ENCODE results near the gene ATP11A. TPM values are rescaled to one million over a fixed set of nuclear protein-coding genes. Genes with fewer than 3 reads are reported as not detected.

ATP11A gene
- total RNA-seq, 1 experiment from 2014 or later: 65.3 TPM

- Histone ChIP-seq H3K56ac (ENCODE audit: insufficient read length, low read depth, low read length) (no peak overlapping the region), H3K4me1 (ENCODE audit: insufficient read depth, low read length) (peaks cover 13% of the 10 kb centered on the region)
- 100% methylated on average over 1 of the region's 20 CpGs for WGBS (ENCODE audit: extremely low coverage, insufficient read length, low lambda C conversion rate)
These were observed 42.1 kb downstream of the ATP11A start for GRCh38 chr13:112731667-112732616.

More at GRCh38 chr13:112731667-112732616, 42.1 kb downstream of the ATP11A start:
- H3K4me1 Mint-ChIP-seq: peaks cover 81 to 91% of the 10 kb centered on the region in 2 experiments
- H3K9ac ChIP-seq (ENCODE audit: extremely low read depth, insufficient read length, low read length): no peak overlapping the region
- H4K5ac ChIP-seq (ENCODE audit: insufficient read length, low read depth, low read length): no peak overlapping the region
- TF ChIP-seq, protein P1, sequence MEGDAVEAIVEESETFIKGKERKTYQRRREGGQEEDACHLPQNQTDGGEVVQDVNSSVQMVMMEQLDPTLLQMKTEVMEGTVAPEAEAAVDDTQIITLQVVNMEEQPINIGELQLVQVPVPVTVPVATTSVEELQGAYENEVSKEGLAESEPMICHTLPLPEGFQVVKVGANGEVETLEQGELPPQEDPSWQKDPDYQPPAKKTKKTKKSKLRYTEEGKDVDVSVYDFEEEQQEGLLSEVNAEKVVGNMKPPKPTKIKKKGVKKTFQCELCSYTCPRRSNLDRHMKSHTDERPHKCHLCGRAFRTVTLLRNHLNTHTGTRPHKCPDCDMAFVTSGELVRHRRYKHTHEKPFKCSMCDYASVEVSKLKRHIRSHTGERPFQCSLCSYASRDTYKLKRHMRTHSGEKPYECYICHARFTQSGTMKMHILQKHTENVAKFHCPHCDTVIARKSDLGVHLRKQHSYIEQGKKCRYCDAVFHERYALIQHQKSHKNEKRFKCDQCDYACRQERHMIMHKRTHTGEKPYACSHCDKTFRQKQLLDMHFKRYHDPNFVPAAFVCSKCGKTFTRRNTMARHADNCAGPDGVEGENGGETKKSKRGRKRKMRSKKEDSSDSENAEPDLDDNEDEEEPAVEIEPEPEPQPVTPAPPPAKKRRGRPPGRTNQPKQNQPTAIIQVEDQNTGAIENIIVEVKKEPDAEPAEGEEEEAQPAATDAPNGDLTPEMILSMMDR (conservative IDR thresholded peaks at IDR 0.05): no peak
- H3K23ac ChIP-seq (ENCODE audit: insufficient read length, low read depth, low read length): no peak overlapping the region
- H2BK5ac ChIP-seq (ENCODE audit: insufficient read length, low read length): no peak overlapping the region
- no peak overlapping the region; a peak in 1 of 5 replicates for H3K4me3 Mint-ChIP-seq
- H3K9me3 Mint-ChIP-seq: no peaks in the 10 kb centered on the region
- no peak overlapping the region for H2BK120ac ChIP-seq (ENCODE audit: low read depth, low read length, poor library complexity, severe bottlenecking)
- H2BK15ac ChIP-seq (ENCODE audit: low read depth, low read length): no peak overlapping the region
- no peak overlapping the region for H3K14ac ChIP-seq (ENCODE audit: insufficient read depth, low read length)
- no peak overlapping the region for H3T11ph ChIP-seq (ENCODE audit: low read length)
- no peak overlapping the region for H2BK20ac ChIP-seq (ENCODE audit: low read depth, low read length, poor library complexity, severe bottlenecking)
- H3K18ac ChIP-seq (ENCODE audit: insufficient read length, low read depth, low read length): no peak overlapping the region
- H3K27me3 ChIP-seq (ENCODE audit: insufficient read depth, low read length): no peaks in the 10 kb centered on the region
- no peaks in the 10 kb centered on the region; a peak in 2 of 7 replicates for H3K36me3 Mint-ChIP-seq (ENCODE audit: insufficient read depth in 1 of 3, low read depth in 3 of 3)
- no peak overlapping the region for H3K4me2 ChIP-seq (ENCODE audit: insufficient read depth, insufficient read length, low read length)
- H3K23me2 ChIP-seq (ENCODE audit: insufficient read length, low read depth, low read length, poor library complexity, severe bottlenecking): no peaks in the 10 kb centered on the region
- no peaks in the 10 kb centered on the region for H3K9me3 ChIP-seq (ENCODE audit: control insufficient read depth, low read depth, low read length)
- H4K20me1 ChIP-seq (ENCODE audit: control insufficient read depth, insufficient read depth, insufficient read length): no peaks in the 10 kb centered on the region
- no peak overlapping the region for H2BK12ac ChIP-seq (ENCODE audit: insufficient read length, low read depth, low read length)
- no peak overlapping the region for H4K8ac ChIP-seq (replicated peaks; ENCODE audit: insufficient read length, low read depth, low read length)
- H3K27me3 Mint-ChIP-seq (ENCODE audit: low read depth): no peaks in the 10 kb centered on the region; the same call in 1 of the 2 replicates
- H3K79me2 ChIP-seq (ENCODE audit: insufficient read depth, low read length): peaks cover 14% of the 10 kb centered on the region; the same call in 1 of the 2 replicates
- H2AK5ac ChIP-seq (ENCODE audit: insufficient read length, low read length): no peak overlapping the region
- no peak overlapping the region for H2AFZ ChIP-seq (ENCODE audit: low read length)
- H4K91ac ChIP-seq (ENCODE audit: insufficient read length, low read depth, low read length): no peak overlapping the region
- peak overlapping the region in 2 of 3 experiments; percentile 87 to 95; a peak in 5 of 7 replicates for H3K27ac Mint-ChIP-seq
- H3K27ac ChIP-seq (ENCODE audit: insufficient read length, low read depth, low read length): no peak overlapping the region
- no peak overlapping the region for H3K4ac ChIP-seq (ENCODE audit: low read depth, low read length)
- H3K79me1 ChIP-seq (ENCODE audit: insufficient read depth, low read depth, low read length, poor library complexity, severe bottlenecking): no peaks in the 10 kb centered on the region
- no peak for DNase-seq

Measured in H9 (cell line).